Activated naive CD4-positive, alpha-beta T cell treated with anti-CD3 and anti-CD28 coated beads for 36 hours (primary cell): Measurements from ENCODE around the gene FST. TPM values are rescaled to one million over a fixed set of nuclear protein-coding genes. Genes with fewer than 3 reads are reported as not detected.

Experiments used
- CTCF ChIA-PET: fragments of 350-600 bp; sonication (Branson Sonifier 250); formaldehyde crosslinking; loops from one replicate; lab custom pipeline; 2021; ENCODE audit warnings: antibody characterized with exemption; lab: Charles Lee
- DNase-seq: peaks from one replicate; pipeline ENCODE4 v3.0.0-alpha.2; 2020
- H3K27ac Mint-ChIP-seq: one replicate; pipeline ENCODE4 v1.8.0; 2021; ENCODE audit warnings: mild to moderate bottlenecking, mixed read lengths
- H3K27me3 Mint-ChIP-seq: one replicate; pipeline ENCODE4 v1.8.0; 2021; ENCODE audit warnings: low read depth, mixed read lengths
- H3K36me3 Mint-ChIP-seq: one replicate; pipeline ENCODE4 v1.8.0; 2021; ENCODE audit warnings: low read depth, mixed read lengths
- H3K4me1 Mint-ChIP-seq: one replicate; pipeline ENCODE4 v1.8.0; 2021; ENCODE audit warnings: low read depth, mixed read lengths
- H3K4me3 Mint-ChIP-seq: one replicate; pipeline ENCODE4 v1.8.0; 2021; ENCODE audit warnings: mild to moderate bottlenecking, moderate library complexity, mixed read lengths
- H3K9me3 Mint-ChIP-seq: one replicate; pipeline ENCODE4 v1.8.0; 2021; ENCODE audit warnings: mixed read lengths
- intact Hi-C: fragments of 100-400 bp; cut with micrococcal nuclease; formaldehyde crosslinking; loops from one replicate; pipeline ENCODE4 v1.15.1; 2023
- total RNA-seq, 2 experiments: library from RNA; stranded (reverse); gene quantifications; one replicate each; pipeline ENCODE4 v1.2.3, GENCODE V29; 2021

Gene FST
- total RNA-seq, 2 experiments from 2014 or later, result 0.36 TPM; not detected in 1

GRCh38 chr5:53476531-53477480 is 3.6 kb upstream of the FST start:
- Mint-ChIP-seq H3K9me3 (no peaks in the 10 kb centered on the region), H3K4me1 (peaks cover 11% of the 10 kb centered on the region)
- intact Hi-C loops, result loop anchor here (5.0 kb wide), 1 partner anchor 300 kb away; no protein-coding TSS in a partner anchor

GRCh38 chr5:53478411-53479044 is 1.9 kb upstream of the FST start:
- CTCF ChIA-PET, result interaction anchor here (0.8 to 1.7 kb wide), 10 partner anchors 9 to 756 kb away, joined by 3 to 7 read pairs (median 3); no protein-coding TSS in a partner anchor
- no peaks in the 10 kb centered on the region for H3K36me3 Mint-ChIP-seq
- H3K27ac Mint-ChIP-seq, result no peak overlapping the region
- peaks cover 15% of the 10 kb centered on the region for H3K4me1 Mint-ChIP-seq
- H3K9me3 Mint-ChIP-seq, result no peaks in the 10 kb centered on the region
- intact Hi-C loops, result loop anchor here (1.0 to 5.0 kb wide), 8 partner anchors 52 to 832 kb away; partner anchors contain the start of genes ARL15 and NDUFS4
- DNase-seq, result peak; percentile 24
- peak overlapping the region; percentile 77 for H3K4me3 Mint-ChIP-seq
- peaks cover 49% of the 10 kb centered on the region for H3K27me3 Mint-ChIP-seq

More at GRCh38 chr5:53476531-53477480, 3.6 kb upstream of the FST start:
- no peak overlapping the region for H3K4me3 Mint-ChIP-seq
- no peak overlapping the region for H3K27ac Mint-ChIP-seq
- no peak for DNase-seq
- CTCF ChIA-PET, result interaction anchor here (0.6 to 1.3 kb wide), 5 partner anchors 12 to 1014 kb away, joined by 3 to 5 read pairs (median 5); no protein-coding TSS in a partner anchor
- peaks cover 46% of the 10 kb centered on the region for H3K27me3 Mint-ChIP-seq
- H3K36me3 Mint-ChIP-seq, result no peaks in the 10 kb centered on the region

GRCh38 chr5:53479045-53479589 is 1.3 kb upstream of the FST start:
- H3K27me3 Mint-ChIP-seq, result peaks cover 49% of the 10 kb centered on the region
- no peaks in the 10 kb centered on the region for H3K9me3 Mint-ChIP-seq
- peak overlapping the region; percentile 77 for H3K4me3 Mint-ChIP-seq
- H3K36me3 Mint-ChIP-seq, result no peaks in the 10 kb centered on the region
- no peak for DNase-seq
- peaks cover 15% of the 10 kb centered on the region for H3K4me1 Mint-ChIP-seq
- H3K27ac Mint-ChIP-seq, result no peak overlapping the region
- CTCF ChIA-PET, result interaction anchor here (0.6 to 1.7 kb wide), 2 partner anchors 748 to 769 kb away, joined by 7 read pairs; no protein-coding TSS in a partner anchor
- intact Hi-C loops, result loop anchor here (1.0 to 5.0 kb wide), 6 partner anchors 52 to 832 kb away; partner anchors contain the start of genes ARL15 and NDUFS4

- intact Hi-C loops, result loop anchor here (1.0 to 5.0 kb wide), 7 partner anchors 53 to 937 kb away; partner anchors contain the start of genes ARL15 and NDUFS4
- no peaks in the 10 kb centered on the region for H3K9me3 Mint-ChIP-seq
- peaks cover 45% of the 10 kb centered on the region for H3K27me3 Mint-ChIP-seq
- H3K4me3 Mint-ChIP-seq, result peak overlapping the region; percentile 77
- peak; percentile 37 for DNase-seq
- CTCF ChIA-PET, result interaction anchor here (0.6 kb wide), 1 partner anchor 768 kb away, joined by 7 read pairs; no protein-coding TSS in a partner anchor
- H3K4me1 Mint-ChIP-seq, result peaks cover 15% of the 10 kb centered on the region
- H3K36me3 Mint-ChIP-seq, result no peaks in the 10 kb centered on the region
- H3K27ac Mint-ChIP-seq, result no peak overlapping the region
Measured at GRCh38 chr5:53479590-53480415, 626 bp upstream of the FST start.

- H3K4me1 Mint-ChIP-seq, result peaks cover 15% of the 10 kb centered on the region
- H3K27me3 Mint-ChIP-seq, result peaks cover 44% of the 10 kb centered on the region
- H3K27ac Mint-ChIP-seq, result no peak overlapping the region
- DNase-seq, result no peak
- intact Hi-C loops, result loop anchor here (5.0 kb wide), 1 partner anchor 936 kb away; no protein-coding TSS in a partner anchor
- H3K36me3 Mint-ChIP-seq, result no peaks in the 10 kb centered on the region
- H3K9me3 Mint-ChIP-seq, result no peaks in the 10 kb centered on the region
- CTCF ChIA-PET, result interaction anchor here (0.6 to 1.8 kb wide), 7 partner anchors 12 to 753 kb away, joined by 3 to 5 read pairs (median 3); no protein-coding TSS in a partner anchor
- peak overlapping the region; percentile 76 for H3K4me3 Mint-ChIP-seq
Measured at GRCh38 chr5:53481159-53481886, 894 bp downstream of the FST start.

GRCh38 chr5:53481887-53482716 is 1.7 kb downstream of the FST start:
- CTCF ChIA-PET, result interaction anchor here (1.3 to 1.8 kb wide), 3 partner anchors 11 to 752 kb away, joined by 3 to 5 read pairs (median 4); no protein-coding TSS in a partner anchor
- peak overlapping the region; percentile 76 for H3K4me3 Mint-ChIP-seq
- no peaks in the 10 kb centered on the region for H3K36me3 Mint-ChIP-seq
- no peaks in the 10 kb centered on the region for H3K9me3 Mint-ChIP-seq
- H3K4me1 Mint-ChIP-seq, result peaks cover 15% of the 10 kb centered on the region
- no peak overlapping the region for H3K27ac Mint-ChIP-seq
- DNase-seq, result peak; percentile 71
- H3K27me3 Mint-ChIP-seq, result peaks cover 38% of the 10 kb centered on the region
- intact Hi-C loops, result loop anchor here (1.0 to 5.0 kb wide), 3 partner anchors 510 to 935 kb away; no protein-coding TSS in a partner anchor

- intact Hi-C loops, result loop anchor here (1.0 to 5.0 kb wide), 3 partner anchors 509 to 934 kb away; no protein-coding TSS in a partner anchor
- peaks cover 34% of the 10 kb centered on the region for H3K27me3 Mint-ChIP-seq
- H3K27ac Mint-ChIP-seq, result no peak overlapping the region
- H3K4me3 Mint-ChIP-seq, result peak overlapping the region; percentile 76
- H3K9me3 Mint-ChIP-seq, result no peaks in the 10 kb centered on the region
- peak; percentile 36 for DNase-seq
- H3K4me1 Mint-ChIP-seq, result peaks cover 15% of the 10 kb centered on the region
- CTCF ChIA-PET, result interaction anchor here (0.7 to 1.7 kb wide), 2 partner anchors 64 to 733 kb away, joined by 3 to 4 read pairs; no protein-coding TSS in a partner anchor
- H3K36me3 Mint-ChIP-seq, result no peaks in the 10 kb centered on the region
Measured at GRCh38 chr5:53482717-53483638, 2.5 kb downstream of the FST start.

GRCh38 chr5:53487436-53487835 is 7.0 kb downstream of the FST start:
- Mint-ChIP-seq H3K9me3 (no peaks in the 10 kb centered on the region), H3K27me3 (peaks cover 27% of the 10 kb centered on the region), H3K4me1 (peaks cover 4% of the 10 kb centered on the region), H3K36me3 (no peaks in the 10 kb centered on the region), H3K4me3 (no peak overlapping the region), H3K27ac (no peak overlapping the region)
- CTCF ChIA-PET, result interaction anchor here (0.9 kb wide), 1 partner anchor 9 kb away, joined by 3 read pairs; no protein-coding TSS in a partner anchor
- intact Hi-C loops, result no loop called here
- no peak for DNase-seq

GRCh38 chr5:53488195-53488722 is 7.8 kb downstream of the FST start:
- intact Hi-C loops, result no loop called here
- DNase-seq, result no peak
- Mint-ChIP-seq H3K36me3 (no peaks in the 10 kb centered on the region), H3K9me3 (no peaks in the 10 kb centered on the region), H3K27me3 (peaks cover 25% of the 10 kb centered on the region), H3K4me3 (no peak overlapping the region), H3K27ac (no peak overlapping the region), H3K4me1 (no peaks in the 10 kb centered on the region)
- CTCF ChIA-PET, result interaction anchor here (0.9 kb wide), 1 partner anchor 10 kb away, joined by 3 read pairs; no protein-coding TSS in a partner anchor
